Measurements from ENCODE around the gene SELENOW.
"Not testable (repeated sequence)": the region's sequence is repeated elsewhere in the genome, so short reads cannot be mapped to it uniquely, and the experiment has no call there.

Gene SELENOW

DNA sequence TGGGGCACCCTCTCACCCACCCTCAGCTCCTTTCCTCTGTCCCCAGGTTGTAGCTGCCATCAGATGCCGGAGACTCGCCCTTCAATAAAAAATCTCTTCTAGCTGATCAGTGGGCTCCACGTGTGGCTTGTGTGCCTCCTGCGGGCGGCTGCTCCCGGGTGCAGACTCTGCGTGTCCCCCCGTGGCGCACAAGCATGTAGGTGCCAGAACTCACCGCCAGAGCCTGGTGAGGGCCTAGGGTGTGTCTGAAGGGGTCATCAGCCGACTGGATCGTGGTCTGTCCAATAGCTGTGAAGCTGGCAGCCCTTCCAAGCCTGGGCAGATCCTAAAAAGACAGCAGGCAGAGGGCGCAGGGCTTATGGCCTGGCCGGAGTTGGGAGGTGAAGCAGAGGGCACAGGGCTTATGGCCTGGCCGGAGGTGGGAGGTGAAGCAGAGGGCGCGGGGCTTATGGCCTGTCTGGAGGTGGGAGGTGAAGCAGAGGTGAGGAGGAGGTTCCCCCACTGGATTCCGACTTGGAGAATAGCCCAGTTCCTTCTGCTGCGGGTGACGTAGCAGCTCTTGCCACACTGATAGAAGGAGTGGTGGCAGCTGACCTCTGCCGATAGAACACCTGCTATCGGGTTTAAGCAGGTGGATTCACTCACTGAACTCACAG lies 21.4 kb upstream of the SELENOW start:
- DNase-seq (ENCODE audit: low read depth), result no peak

DNA sequence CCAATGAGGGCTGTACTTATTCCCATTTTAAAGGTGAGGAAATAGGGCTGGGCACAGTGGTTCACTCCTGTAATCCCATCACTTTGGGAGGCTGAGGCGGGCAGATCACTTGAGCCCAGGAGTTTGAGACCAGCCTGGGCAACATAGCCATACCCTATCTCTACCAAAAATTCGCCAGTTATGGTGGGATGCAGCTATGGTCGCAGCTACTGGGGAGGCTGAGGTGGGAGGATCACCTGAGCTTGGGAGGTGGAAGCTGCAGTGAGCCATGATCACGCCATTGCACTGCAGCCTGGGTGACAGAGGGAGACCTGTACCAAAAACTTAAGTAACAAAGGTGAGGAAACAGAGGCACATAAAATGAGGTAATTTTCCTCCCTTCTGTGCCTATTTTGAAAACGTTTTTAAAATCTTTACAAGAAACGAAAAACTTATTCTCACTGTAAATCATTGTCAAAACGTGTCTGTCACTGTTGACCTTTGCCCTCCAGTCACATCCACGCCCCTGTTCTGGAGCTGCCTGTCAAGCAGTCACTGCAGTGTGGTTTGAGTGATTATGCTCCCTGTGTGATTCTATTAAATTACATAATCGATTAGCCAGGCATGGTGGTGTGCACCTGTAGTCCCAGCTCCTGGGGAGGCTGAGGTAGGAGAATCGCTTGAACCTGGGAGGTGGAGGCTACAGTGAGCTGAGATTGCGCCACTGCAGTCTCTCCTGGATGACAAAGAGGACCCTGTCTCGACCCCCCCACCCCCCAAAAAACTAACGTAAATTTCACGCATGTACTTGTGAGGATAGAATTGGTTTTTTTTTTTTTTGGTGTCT lies 20.7 kb upstream of the SELENOW start:
- DNase-seq (ENCODE audit: low read depth), result no peak

DNA sequence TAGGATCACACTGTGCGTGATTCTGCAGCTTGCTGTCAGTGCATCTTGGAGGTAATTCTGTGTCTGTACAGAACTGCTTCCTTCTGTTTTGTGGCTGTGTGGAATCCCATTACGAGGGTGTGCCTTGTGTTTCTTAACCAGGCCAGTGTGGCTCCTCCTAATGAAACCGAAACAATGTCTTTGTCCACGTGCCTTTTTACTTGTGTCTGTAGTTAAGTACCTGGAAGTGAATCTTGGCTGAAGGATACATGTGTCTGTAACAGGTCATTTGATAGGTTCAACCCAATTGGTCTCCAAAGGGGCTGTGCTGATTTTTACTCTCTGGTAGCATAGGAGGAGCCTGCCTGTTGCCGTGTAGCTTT lies 20.1 kb upstream of the SELENOW start:
- no peak for DNase-seq (ENCODE audit: low read depth)

DNA sequence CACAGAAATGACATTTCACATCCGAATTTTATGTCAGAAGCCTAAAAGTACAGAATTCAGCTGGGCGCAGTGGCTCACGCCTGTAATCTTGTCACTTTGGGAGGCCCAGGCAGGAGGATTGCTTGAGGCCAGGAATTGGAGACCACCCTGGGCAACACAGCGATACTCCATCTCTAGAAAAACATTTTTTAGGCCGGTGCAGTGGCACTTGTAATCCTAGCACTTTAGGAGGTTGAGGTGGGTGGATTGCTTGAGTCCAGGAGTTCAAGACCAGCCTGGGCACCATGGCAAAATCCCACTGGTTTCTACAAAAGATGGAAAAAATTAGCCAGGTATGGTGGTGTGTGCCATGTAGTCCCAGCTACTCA lies 17.9 kb upstream of the SELENOW start:
- DNase-seq (ENCODE audit: low read depth), result no peak

DNA sequence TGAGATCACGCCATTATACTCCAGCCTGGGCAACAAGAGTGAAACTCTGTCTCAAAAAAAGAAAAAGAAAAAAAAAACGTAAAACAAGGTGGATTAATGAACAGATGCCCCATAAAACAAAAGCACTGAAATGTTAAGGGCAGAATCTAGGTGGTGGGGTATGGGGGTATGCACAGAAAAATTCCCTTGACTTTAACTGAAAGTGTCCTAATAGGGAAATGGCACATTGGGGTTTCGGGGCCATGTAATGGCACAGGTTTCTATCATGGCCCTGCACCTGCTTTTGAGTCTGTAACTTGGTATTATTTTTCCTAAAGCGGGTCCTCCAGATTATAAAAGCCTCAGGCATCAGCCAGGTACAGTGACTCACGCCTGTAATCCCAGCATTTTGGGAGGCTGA lies 16.9 kb upstream of the SELENOW start:
- DNase-seq (ENCODE audit: low read depth), result no peak

DNA sequence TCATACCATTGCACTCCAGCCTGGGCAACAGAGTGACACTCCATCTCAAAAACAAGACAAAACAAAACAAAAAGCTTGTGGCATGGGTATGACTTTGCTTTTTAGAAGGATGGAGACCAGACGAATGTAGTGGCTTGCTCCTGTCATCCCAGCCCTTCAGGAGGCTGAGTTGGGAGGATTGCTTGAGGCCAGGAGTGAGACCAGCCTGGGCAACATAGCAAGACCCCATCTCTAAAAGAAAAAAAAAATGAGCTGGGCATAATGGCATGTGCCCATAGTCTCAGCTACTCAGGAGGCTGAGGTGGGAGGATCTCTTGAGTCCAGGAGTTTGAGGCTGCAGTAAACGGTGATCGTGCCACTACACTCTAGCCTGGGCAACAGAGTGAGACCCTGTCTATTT lies 16.4 kb upstream of the SELENOW start:
- DNase-seq (ENCODE audit: low read depth), result no peak

DNA sequence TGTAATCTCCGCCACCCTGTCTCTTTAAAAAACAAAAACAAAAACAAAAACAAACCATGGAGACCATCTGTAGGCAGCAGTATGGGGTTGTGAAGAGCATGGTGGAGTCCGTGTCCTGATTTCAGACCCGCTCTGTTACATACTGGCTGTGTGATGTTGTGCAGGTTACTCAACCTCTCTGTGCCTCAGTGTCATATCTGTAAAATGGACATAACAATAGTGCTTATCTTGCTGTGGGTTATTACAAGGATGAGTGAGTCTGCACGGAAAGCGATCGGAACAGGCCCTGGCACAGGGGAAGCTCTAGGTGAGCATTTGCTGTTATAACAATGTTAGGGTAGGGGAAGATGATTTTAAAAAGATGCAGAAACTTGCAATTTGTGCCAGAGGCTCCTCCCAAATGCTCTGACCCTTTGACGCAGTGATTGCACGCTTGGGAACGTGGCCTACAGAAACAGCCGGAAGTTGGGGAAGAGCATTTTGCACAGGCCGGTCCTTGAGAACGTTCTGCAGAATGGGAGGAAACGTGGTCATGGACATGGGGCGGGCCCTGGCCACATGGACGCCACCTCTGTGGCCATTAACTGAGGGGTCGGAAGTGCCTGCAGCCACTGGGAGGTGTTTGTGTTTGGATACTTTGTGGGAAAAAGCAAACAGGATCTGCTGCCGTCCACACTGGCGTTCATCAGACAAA lies 15.7 kb upstream of the SELENOW start:
- no peak for DNase-seq (ENCODE audit: low read depth)

DNA sequence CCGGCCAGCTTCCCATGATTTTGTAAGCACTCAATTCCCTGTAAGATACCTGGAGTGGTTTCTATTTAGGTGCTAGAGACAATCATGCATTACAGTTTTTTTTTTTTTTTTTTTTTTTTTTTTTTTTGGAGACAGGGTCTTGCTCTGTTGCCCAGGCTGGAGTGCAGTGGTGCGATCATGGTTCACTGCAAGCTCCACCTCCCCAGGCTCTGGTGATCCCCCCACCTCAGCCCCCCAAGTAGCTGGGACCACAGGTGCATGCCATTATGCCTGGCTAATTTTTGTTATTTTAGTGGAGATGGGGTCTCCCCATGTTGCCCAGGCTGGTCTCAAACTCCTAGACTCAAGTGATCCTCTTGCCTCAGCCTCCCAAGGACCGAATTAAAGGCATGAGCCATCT lies 13.8 kb upstream of the SELENOW start:
- DNase-seq (ENCODE audit: low read depth), result not testable (repeated sequence)

DNA sequence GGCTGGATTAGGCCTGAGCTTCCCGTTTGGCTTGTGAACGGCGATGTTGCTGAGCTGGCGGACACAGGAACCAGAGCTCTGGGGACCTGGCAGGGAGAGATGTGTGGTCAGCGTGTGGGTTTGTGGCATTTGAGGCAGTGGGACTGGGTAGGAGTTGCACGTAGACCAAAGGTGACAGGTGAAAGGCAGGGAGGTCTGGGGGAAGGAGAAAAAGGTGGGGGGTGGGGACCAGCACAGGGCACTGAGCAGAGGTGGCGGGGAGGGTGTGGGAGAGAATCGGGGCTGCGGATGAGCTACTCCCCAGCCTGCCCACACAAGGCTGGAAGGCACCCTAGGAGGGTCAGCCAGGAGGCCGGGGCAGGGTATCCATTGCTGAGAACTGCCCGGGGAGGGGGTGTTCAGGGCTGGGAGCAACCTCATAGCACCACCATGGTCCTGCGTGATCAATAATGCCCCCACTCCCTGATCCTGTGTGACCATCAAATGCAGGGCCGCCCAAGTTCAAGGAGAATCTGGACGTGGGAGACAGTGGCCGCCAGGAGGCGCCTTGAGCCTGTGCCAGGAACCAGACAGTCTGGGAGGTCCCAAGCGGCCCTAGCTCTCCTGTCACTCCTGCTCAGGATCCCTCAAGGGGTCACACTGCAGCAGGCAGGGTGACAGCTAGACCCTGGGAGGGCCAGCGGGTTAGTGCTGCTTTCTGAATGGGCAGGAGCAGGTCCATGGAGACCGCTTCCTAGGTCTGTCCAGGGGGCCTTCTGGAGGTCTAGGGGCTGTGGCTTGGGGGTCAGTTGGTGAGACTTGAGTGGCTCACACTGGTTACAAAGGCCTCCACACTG lies 12.8 kb upstream of the SELENOW start:
- no peak for DNase-seq (ENCODE audit: low read depth)

DNA sequence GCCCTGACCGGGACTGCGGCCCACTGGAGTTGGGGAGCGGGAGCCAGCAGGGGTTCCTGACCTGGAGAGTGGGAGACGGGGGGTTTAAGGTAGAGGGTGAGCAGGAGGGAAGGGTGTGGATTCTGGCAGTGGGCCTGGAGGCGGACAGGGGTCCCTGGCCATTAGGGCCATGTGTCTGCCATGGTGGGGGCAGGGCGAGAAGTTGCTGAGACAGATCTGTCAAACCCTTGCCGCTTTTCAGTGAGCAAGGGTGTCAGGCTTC lies 12.2 kb upstream of the SELENOW start:
- no peak for DNase-seq (ENCODE audit: low read depth)

DNA sequence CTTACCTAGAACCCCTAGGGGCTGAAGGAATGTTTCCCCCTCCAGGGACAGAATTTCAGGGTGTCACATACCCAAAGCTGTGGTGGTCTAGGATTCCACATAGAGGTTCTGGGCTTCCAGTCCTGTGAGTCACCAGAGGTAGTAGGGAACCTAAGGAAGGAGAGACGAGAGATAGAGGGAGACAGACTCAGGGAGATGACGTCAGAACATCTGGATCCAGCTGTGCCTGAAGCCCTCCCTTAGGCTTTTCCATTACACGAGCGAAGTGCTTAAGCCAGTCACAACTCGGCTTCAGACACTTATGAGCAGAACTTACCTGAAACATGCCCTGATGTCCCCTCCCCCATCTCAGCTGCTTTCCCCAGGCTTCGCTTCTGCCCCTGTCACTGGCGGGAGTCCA lies 11.8 kb upstream of the SELENOW start:
- no peak for DNase-seq (ENCODE audit: low read depth)

DNA sequence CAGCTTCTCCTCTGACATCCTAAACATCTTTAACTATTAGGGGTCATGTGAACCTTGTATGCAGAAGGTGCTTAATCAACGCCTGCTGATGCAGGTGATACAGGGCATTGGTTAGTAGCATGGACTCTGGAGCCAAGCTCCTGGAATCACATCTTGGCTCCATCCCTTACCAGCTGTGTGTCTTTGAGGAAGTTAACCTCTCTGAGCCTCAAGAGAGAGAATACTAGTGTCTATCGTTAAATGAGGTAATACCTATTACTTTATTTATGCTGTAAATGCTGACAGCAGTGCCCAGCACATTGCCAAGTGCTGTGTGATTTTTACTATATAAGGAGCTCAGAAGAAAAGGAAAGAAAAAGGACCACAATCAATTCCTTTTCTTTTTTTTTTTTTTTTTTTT lies 11.2 kb upstream of the SELENOW start:
- no peak for DNase-seq (ENCODE audit: low read depth)

DNA sequence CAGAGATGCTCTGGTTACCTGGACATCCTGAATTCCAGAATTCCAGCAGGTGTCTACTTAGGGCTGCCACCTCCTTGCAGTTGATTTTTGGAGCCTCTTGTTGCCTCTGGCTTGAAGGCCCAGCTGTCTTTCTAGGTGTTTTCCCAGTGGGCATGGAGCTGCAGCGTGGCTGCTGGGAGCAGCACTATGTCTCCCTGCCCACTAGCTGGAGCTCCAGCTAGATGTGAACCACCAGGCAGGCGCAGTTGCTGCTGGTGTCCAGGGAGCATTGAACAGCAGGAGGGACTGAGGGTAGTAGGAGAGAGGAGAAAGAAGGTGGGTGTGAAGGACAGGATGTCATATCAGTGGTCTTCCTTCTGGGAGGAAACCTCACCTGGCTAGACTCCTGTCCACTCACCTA lies 9.9 kb upstream of the SELENOW start:
- no peak for DNase-seq (ENCODE audit: low read depth)

DNA sequence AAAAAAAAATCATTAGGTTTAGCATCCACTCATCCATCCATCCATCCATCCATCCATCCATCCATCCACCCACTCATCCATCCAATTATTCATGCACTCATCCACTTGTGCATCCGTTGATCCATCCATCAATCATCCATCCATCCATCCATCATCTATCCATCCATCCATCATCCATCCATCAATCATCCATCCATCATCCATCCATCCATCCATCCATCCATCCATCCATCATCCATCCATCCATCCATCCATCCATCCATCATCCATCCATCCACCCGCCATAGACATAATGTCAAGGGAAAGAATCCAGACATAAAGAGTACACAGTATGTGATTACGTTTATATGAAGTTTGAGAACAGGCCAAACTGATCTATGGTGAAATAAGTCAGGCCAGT lies 9.0 kb upstream of the SELENOW start:
- DNase-seq (ENCODE audit: low read depth), result no peak

DNA sequence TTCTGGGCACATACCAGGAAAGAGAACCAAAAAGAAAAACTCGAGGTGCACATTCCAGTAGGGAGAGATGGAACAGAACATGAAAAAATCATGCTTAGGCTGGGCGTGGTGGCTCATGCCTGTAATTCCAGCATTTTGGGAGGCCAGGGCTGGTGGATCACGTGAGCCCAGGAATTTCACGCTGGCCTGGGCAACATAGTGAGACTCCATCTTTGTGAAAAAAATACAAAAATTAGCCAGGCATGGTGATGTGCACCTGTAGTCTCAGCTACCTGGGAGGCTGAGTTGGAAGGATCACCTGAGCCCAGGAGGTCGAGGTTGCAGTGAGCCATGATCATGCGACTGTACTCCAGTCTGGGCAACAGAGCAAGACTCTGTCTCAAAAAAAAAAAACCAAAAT lies 7.2 kb upstream of the SELENOW start:
- DNase-seq (ENCODE audit: low read depth), result not testable (repeated sequence)

DNA sequence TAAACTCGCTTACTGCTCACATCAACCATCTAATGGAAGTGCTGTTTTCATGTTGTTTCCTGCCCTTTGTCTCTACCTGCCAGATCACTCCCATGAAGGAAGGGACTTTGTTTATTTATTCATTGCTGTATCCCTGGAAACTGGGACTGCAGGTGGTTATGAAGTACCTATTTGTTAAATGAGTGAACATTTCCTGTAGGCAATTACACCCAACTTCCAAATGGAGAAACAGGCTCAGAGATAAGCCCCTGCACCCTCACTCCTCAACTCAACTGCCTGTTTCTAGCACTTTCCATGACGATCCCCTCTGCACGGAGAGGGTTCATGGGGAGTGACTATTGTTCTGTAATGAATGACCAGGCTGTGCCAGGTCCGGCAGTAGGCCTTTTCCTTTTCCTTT lies 1.9 kb upstream of the SELENOW start:
- no peak for DNase-seq (ENCODE audit: low read depth)

DNA sequence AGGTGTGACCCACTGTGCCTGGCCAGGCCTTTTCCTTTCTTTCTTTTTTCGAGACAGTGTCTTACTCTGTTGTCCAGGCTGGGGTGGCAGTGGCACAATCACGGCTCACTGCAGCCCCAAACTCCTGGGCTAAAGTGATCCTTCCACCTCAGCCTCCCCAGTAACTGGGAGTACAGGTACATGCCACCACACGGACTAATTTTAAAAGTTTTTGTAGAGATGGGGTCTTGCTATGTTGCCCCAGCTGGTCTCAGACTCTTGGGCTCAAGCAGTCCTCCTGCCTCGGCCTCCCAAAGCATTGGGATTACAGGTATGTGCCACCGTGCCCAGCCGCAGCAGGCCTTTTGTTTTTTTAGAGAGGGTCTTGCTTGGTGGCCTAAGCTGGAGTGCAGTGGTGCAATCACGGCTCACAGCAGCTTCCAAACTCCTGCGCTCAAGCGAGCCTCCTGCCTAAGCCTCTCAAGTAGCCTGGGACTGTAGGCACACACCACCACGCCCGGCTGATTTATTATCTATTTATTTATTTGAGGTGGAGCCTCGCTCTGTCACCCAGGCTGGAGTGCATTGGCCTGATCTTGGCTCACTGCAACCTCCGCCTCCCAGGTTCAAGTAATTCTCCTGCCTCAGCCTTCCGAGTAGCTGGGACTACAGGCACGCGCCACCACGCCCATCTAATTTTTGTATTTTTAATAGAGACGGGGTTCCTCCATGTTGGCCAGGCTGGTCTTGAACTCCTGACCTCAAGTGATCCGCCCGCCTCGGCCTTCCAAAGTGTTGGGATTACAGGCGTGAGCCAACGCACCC lies 1.1 kb upstream of the SELENOW start:
- not testable (repeated sequence) for DNase-seq (ENCODE audit: low read depth)

DNA sequence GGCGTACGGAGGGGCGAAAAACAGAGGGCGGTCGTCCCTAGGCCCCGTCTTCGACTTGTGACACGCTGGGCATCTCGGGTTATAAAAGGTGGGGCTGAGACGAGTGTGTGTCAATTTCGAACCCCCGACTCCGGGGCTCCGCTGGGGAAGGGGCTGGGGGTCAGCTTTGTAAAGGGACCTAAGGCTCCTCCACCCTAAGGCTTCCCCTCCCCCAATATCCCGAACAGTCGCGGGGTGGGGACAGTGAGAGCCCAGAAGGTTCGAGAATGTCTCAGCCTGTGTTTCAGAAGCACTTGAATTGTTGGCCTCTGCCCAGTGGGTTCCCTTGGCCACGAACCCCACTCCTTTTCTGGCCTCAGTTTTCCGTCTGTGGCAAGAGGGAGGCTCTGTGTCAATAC lies 450 bp downstream of the SELENOW start:
- DNase-seq (ENCODE audit: low read depth), result no peak

DNA sequence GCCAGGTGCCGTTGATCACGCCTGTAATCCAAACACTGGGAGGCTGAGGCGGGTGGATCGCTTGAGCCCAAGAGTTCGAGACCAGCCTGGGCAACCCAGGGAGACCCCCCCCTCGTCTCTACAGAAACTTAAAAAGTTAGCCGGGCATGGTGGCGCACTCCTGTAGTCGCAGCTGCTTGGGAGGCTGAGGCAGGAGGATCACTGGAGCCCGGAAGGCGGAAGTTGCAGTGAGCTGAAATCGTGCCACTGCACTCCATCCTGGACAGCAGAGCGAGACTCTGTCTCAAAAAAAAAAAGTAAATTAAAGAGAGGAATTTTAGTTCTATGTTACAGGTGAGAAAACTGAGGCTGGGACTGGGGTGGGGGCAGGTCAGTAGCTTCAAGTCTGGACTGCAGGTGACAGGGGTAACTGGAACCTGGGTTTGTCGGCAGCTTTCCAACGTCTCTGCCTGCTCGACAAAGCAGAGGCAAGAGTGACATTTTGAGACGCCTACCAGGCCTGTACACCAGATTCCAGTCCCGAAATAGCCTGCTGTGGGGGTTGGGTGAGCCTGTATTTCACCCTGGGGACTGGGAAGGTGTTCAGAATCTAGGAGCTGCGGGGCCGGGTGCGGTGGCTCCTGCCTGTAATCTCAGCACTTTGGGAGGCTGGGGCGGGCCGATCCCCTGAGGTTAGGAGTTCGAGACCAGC lies 1.2 kb downstream of the SELENOW start:
- DNase-seq (ENCODE audit: low read depth), result no peak

DNA sequence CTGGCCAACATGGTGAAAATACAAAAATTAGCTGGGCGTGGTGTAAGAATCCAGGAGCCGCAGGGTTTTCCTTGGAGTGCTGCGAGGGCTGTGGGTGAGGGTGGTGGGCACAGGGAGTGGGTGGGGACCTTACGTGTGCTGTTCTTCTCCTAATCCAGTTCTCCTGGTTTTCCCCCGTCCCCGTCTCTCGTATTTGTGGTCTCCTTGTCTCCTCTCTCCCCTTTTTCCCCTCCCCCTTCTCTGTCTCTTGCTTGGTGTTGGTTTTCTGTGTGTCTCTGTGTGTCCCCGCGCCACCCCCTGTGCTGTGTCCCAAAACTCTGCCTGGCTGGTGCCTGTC lies 1.7 kb downstream of the SELENOW start:
- DNase-seq (ENCODE audit: low read depth), result no peak

DNA sequence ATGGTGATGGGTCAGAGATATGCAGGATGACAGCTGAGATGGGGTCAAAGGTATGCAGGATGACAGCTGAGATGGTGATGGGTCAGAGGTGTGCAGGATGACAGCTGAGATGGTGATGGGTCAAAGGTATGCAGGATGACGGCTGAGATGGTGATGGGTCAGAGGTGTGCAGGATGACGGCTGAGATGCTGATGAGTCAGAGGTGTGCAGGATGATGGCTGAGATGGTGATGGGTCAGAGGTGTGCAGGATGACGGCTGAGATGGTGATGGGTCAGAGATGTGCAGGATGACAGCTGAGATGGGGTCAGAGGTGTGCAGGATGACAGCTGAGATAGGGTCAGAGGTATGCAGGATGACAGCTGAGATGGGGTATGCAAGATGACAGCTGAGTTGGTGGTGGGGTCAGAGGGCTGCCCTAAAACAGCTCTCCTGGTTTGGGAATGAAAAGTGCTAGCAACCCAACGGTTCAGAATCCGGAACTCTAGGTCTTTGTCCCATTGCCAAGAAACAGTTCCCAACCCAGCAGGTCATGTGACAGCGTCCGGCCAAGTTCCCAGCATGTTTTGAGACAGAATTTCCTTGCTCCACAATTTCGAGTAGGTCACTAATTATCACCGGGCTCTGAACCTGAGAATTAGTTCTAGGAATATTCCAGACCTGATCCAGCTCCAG lies 3.2 kb downstream of the SELENOW start:
- no peak for DNase-seq (ENCODE audit: low read depth)
